Activated CD4-positive, alpha-beta memory T cell treated with anti-CD3 and anti-CD28 coated beads, Interleukin-2, amount 10 ng/mL, durations not matched to agents 7 days and 5 days (primary cell): Measurements from ENCODE around the gene CCDC149. TPM values are rescaled to one million over a fixed set of nuclear protein-coding genes. Genes with fewer than 3 reads are reported as not detected.

ENCODE experiments used
- CTCF ChIA-PET: fragments of 350-600 bp; sonication (Branson Sonifier 250); formaldehyde crosslinking; loops from one replicate; lab custom pipeline; 2021; ENCODE audit warnings: antibody characterized with exemption, inconsistent platforms; lab: Charles Lee
- POLR2A ChIA-PET: fragments of 350-600 bp; sonication (Branson Sonifier 250); formaldehyde crosslinking; loops from one replicate; lab custom pipeline; 2021; ENCODE audit warnings: antibody characterized with exemption; lab: Charles Lee
- DNase-seq: peaks from one replicate; pipeline ENCODE4 v3.0.0-alpha.2; 2020
- H3K27ac Mint-ChIP-seq: one replicate; pipeline ENCODE4 v1.8.0; 2021; ENCODE audit warnings: mild to moderate bottlenecking, mixed read lengths
- H3K27me3 Mint-ChIP-seq: one replicate; pipeline ENCODE4 v1.8.0; 2021; ENCODE audit warnings: mixed read lengths
- H3K36me3 Mint-ChIP-seq: one replicate; pipeline ENCODE4 v1.8.0; 2021; ENCODE audit warnings: low read depth, mixed read lengths
- H3K4me1 Mint-ChIP-seq: one replicate; pipeline ENCODE4 v1.8.0; 2021; ENCODE audit warnings: mixed read lengths
- H3K4me3 Mint-ChIP-seq: one replicate; pipeline ENCODE4 v1.8.0; 2021; ENCODE audit warnings: mild to moderate bottlenecking, mixed read lengths
- H3K9me3 Mint-ChIP-seq: one replicate; pipeline ENCODE4 v1.8.0; 2021; ENCODE audit warnings: mixed read lengths
- total RNA-seq, 2 experiments: library from RNA; stranded (reverse); gene quantifications; one replicate each; pipeline ENCODE4 v1.2.3, GENCODE V29; 2021

Gene CCDC149
- total RNA-seq, 2 experiments from 2014 or later, result not detected

DNA sequence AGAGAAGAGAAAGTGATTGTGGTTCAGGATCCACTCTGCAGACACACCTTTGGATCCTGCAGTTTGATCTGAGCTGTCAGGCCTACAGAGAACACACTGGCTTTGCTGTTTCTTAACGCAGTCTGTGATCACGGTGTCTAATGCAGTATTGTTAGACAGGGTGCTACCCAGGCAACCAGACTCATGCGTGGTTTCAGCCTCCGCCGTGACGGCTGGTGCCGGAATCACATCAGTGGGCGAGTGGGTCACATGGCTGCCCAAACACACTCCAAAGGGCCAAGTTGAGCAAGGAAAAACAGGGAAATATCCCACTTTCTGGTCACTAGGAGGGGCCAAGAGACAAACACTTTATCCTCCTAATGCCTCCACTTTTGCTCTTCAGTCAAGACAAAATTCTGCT lies 27.5 kb downstream of the CCDC149 start:
- Mint-ChIP-seq H3K4me1 (no peaks in the 10 kb centered on the region), H3K4me3 (no peak overlapping the region), H3K36me3 (no peaks in the 10 kb centered on the region), H3K27ac (no peak overlapping the region), H3K27me3 (no peaks in the 10 kb centered on the region), H3K9me3 (no peaks in the 10 kb centered on the region)
- CTCF ChIA-PET, result no interaction called here
- DNase-seq, result no peak
- POLR2A ChIA-PET, result no interaction called here

DNA sequence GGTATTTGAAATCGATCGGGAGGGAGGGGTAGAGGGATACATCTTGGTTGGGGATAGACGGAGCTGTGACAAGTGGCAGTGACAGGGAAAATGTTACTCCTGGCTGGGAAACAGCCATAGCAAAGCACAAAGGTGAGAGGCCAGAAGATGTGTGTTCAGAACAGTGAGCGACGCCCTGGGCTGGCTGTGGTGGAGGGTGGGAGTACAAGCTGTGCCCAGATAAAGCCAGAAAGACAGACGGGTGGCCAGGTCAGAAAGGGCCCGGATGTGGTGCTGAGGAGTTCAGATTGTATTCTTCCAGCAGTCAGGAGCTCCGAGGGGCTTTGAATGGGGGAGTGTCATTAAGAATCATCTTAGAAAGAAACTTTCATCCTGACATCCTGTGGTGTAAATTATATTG lies 27.9 kb downstream of the CCDC149 start:
- ChIA-PET CTCF (no interaction called here), POLR2A (no interaction called here)
- H3K4me3 Mint-ChIP-seq, result no peak overlapping the region
- H3K9me3 Mint-ChIP-seq, result no peaks in the 10 kb centered on the region
- H3K4me1 Mint-ChIP-seq, result no peaks in the 10 kb centered on the region
- no peaks in the 10 kb centered on the region for H3K36me3 Mint-ChIP-seq
- H3K27ac Mint-ChIP-seq, result no peak overlapping the region
- no peaks in the 10 kb centered on the region for H3K27me3 Mint-ChIP-seq
- DNase-seq, result no peak

DNA sequence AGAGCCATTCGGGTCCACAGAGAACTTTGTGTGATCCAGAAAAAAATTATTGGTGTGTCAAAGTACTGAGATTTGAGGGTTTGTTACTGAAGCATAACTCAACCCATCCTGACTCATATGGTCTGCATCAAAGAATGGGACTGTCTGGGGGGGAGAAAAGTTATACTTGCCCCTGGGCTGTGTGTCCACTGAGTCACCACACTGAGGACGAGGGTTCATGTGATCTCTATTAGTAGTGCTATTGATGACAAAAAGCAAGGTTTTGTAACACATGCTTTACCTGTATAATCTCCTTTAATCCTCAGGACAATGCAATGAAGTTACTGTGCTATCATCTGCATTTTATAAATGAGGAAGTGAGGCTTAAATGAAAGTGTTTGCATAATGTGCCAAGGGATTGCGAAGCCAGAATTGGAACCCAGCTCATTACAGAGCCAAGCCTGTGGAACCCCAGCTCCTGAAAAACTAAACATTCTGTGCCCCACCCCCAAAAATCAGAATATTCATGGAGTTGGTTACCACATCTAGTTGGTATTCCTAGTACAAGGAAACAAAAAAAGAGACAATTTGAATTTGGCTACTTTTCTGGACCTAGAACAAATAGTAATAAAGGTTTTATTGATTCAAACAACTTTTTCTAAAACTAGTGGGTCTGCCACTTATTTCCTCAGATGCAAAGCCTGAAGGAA lies 31.2 kb downstream of the CCDC149 start:
- H3K4me3 Mint-ChIP-seq, result no peak overlapping the region
- DNase-seq, result no peak
- no peak overlapping the region for H3K27ac Mint-ChIP-seq
- H3K9me3 Mint-ChIP-seq, result no peaks in the 10 kb centered on the region
- no peaks in the 10 kb centered on the region for H3K36me3 Mint-ChIP-seq
- no peaks in the 10 kb centered on the region for H3K4me1 Mint-ChIP-seq
- no peaks in the 10 kb centered on the region for H3K27me3 Mint-ChIP-seq
- ChIA-PET CTCF (no interaction called here), POLR2A (no interaction called here)

DNA sequence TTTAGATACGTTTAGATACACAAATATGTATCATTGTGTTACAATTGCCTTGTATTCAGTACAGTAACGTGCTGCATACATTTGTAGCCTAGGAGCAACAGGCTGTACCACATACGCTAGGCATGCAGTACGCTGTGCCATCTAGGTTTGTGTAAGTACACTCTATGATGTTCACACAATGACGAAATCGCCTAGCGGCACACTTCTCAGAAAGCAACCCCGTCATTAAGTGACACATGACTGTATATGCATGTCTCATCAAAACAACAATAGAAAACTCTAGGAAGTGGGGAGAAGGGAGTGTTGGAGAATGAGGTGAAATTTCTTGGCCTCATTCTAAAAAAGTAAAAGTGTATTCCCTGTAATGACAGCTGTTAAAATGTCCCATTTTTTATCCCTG lies 32.7 kb downstream of the CCDC149 start:
- H3K27me3 Mint-ChIP-seq, result no peaks in the 10 kb centered on the region
- no peak overlapping the region for H3K4me3 Mint-ChIP-seq
- H3K9me3 Mint-ChIP-seq, result no peaks in the 10 kb centered on the region
- no peak for DNase-seq
- ChIA-PET CTCF (no interaction called here), POLR2A (no interaction called here)
- H3K27ac Mint-ChIP-seq, result no peak overlapping the region
- H3K4me1 Mint-ChIP-seq, result no peaks in the 10 kb centered on the region
- H3K36me3 Mint-ChIP-seq, result no peaks in the 10 kb centered on the region

DNA sequence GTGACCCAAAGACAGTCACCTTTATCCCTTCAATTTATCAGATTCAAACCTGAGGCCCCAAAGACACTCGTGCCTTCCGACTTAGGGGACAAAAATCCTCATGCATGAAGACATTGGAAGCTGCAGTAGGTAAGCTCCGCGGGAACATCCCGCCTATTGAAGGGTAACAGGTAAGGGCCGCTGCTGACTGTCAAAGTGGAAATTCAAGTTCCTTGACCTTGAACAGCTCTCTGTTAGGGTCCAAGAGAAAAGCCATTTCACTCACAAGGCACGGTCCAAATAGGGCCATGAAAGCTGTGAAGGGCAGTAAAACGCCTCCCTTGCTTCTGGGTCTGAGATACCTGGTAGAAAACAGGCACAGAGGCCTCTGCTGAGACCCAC lies 34.2 kb downstream of the CCDC149 start:
- no peaks in the 10 kb centered on the region for H3K9me3 Mint-ChIP-seq
- no peaks in the 10 kb centered on the region for H3K4me1 Mint-ChIP-seq
- H3K27me3 Mint-ChIP-seq, result no peaks in the 10 kb centered on the region
- no peaks in the 10 kb centered on the region for H3K36me3 Mint-ChIP-seq
- no peak overlapping the region for H3K27ac Mint-ChIP-seq
- ChIA-PET CTCF (no interaction called here), POLR2A (no interaction called here)
- no peak overlapping the region for H3K4me3 Mint-ChIP-seq
- DNase-seq, result no peak

DNA sequence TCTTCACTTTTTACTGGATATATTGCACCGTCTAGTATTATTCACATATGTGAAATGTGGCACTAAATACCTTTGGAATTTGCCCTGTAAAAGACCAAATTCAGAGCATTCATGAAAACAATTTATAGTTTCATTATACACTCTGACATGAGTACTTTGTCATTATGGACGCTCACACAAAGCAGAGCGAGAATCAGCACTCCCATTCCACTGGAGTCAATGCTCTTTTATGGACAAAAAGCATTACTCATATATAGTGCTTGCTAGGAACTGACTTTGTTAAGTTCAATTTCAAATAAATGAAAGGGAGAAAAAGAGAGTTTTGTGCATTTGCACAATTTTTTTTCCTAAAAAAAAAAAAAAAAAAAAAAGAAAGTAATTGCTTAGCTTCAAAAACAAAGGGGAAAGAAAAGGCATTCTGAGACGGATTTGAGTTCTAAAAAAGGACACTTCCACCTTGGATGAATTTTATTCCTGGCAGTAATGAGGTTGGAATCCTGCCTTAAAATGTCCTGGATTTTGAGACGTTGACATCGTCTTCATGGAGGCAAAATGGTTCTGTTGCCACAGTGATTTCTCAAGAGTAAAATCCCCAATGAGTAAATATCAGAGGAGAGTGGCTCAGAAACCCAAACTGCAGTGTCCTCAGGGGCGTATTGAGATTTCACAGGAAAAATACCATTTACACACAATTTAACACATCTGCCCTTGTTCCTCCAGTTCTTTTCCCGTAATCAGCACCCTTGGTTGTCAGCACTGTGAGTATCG lies 34.8 kb downstream of the CCDC149 start:
- no peaks in the 10 kb centered on the region for H3K36me3 Mint-ChIP-seq
- no peak for DNase-seq
- no peak overlapping the region for H3K4me3 Mint-ChIP-seq
- no peaks in the 10 kb centered on the region for H3K27me3 Mint-ChIP-seq
- no peaks in the 10 kb centered on the region for H3K9me3 Mint-ChIP-seq
- POLR2A ChIA-PET, result no interaction called here
- no peaks in the 10 kb centered on the region for H3K4me1 Mint-ChIP-seq
- H3K27ac Mint-ChIP-seq, result no peak overlapping the region
- CTCF ChIA-PET, result no interaction called here

DNA sequence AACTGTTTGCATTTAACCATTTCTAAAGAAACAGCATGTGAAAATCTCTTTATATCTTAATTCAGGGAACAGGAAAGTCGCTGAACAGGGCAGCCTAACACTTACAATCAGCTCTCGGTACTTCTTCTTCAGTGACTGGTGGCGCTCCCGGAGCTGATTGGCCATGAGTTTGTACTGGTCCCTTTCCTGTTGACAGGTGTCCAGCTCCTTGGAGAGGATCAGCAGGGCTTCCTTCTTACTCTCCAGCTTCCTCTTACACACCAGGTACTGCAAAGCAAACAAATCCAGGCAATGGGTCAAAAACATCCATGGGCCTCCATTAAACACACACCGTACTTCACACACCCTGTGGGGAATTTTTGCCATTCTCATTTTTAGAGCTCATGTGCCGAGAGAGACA lies 36.4 kb downstream of the CCDC149 start:
- CTCF ChIA-PET, result no interaction called here
- H3K27ac Mint-ChIP-seq, result no peak overlapping the region
- POLR2A ChIA-PET, result no interaction called here
- H3K9me3 Mint-ChIP-seq, result no peaks in the 10 kb centered on the region
- no peaks in the 10 kb centered on the region for H3K4me1 Mint-ChIP-seq
- no peaks in the 10 kb centered on the region for H3K36me3 Mint-ChIP-seq
- DNase-seq, result no peak
- no peaks in the 10 kb centered on the region for H3K27me3 Mint-ChIP-seq
- H3K4me3 Mint-ChIP-seq, result no peak overlapping the region

DNA sequence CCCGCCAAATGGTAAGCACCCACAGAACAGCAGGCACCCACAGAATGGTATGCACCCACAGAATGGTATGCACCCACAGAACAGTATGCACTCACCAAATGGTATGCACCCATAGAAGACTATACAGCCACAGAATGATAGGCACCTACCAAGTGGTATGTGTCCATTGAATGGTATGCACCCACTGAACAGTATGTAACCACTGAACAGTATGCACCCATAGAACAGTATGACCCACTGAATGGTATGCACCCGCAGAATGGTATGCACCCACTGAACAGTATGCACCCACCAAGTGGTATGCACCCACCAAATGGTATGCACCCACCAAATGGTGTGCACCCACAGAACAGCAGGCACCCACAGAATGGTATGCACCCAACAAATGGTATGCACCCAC lies 40.1 kb downstream of the CCDC149 start:
- POLR2A ChIA-PET, result no interaction called here
- H3K27ac Mint-ChIP-seq, result no peak overlapping the region
- CTCF ChIA-PET, result no interaction called here
- H3K4me1 Mint-ChIP-seq, result no peaks in the 10 kb centered on the region
- H3K9me3 Mint-ChIP-seq, result no peaks in the 10 kb centered on the region
- H3K4me3 Mint-ChIP-seq, result no peak overlapping the region
- no peak for DNase-seq
- H3K36me3 Mint-ChIP-seq, result no peaks in the 10 kb centered on the region
- H3K27me3 Mint-ChIP-seq, result no peaks in the 10 kb centered on the region

DNA sequence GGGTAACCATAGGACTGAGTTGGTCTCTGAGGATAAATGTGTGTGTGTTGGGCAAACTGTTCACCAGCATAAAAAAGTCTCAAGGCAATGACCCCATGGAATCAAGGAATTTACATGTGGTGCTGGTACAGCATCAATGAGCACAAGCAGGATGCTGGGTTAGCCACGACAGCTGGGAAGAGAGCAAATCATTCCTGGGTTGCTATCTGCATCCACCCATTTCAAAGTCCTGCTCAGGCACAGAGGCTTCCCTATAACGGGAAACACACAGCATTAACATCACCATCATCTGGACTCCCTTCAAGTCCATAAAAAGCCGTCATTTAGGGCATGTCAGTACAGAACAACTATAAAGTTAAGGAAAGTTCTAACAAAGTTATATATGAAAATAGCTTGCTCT lies 41.6 kb downstream of the CCDC149 start:
- POLR2A ChIA-PET, result no interaction called here
- Mint-ChIP-seq H3K9me3 (no peaks in the 10 kb centered on the region), H3K27ac (no peak overlapping the region), H3K36me3 (no peaks in the 10 kb centered on the region), H3K27me3 (no peaks in the 10 kb centered on the region), H3K4me1 (no peaks in the 10 kb centered on the region), H3K4me3 (no peak overlapping the region)
- CTCF ChIA-PET, result no interaction called here
- no peak for DNase-seq

DNA sequence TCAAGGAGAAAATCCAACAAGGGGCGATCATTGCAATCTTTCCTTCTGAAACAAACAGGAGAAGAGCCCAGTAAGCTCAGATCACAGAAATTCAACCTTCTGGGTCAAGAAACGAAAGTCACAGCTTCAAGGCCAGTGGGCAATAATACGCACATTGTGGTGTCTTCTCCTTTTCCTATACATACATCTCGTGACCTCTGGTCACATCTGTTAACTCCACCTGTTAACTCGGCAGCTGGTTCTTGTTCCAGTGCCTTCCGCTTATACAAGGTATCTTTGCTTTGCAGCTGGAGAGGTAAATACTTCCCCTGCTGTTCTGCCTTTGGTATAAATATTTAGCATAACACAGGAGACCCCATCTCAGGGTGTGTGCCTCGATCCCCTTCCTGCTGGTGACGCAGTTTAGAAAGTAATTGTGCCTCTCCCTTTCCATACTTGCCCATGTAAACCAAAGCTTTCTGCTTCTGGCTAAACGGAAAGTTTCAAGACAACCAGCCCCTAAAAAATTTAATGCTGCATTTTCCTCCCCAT lies 45.0 kb downstream of the CCDC149 start:
- Mint-ChIP-seq H3K4me3 (no peak overlapping the region), H3K27me3 (no peaks in the 10 kb centered on the region), H3K4me1 (no peaks in the 10 kb centered on the region), H3K27ac (no peak overlapping the region), H3K9me3 (peaks cover 6% of the 10 kb centered on the region), H3K36me3 (no peaks in the 10 kb centered on the region)
- no peak for DNase-seq
- POLR2A ChIA-PET, result no interaction called here
- CTCF ChIA-PET, result no interaction called here

DNA sequence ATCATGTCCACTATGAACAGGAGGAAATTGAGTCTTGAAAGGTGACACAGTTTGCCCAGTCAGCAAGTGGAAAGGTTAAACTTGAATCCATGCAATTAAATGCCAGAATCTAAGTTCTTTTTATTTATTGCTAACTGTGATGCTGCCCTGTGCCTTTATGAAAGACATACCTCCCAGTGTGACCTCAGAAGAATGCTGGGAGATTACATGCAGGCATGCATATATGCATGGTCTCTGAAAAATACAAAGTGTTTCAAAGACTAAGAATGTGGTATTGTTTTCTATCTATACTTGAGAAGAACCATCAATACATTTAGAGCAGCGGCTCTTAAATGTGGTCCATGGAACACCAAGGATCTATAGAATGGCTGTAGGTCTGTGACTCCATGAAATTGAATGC lies 45.6 kb downstream of the CCDC149 start:
- Mint-ChIP-seq H3K36me3 (no peaks in the 10 kb centered on the region), H3K27me3 (no peaks in the 10 kb centered on the region), H3K4me3 (no peak overlapping the region), H3K27ac (no peak overlapping the region), H3K9me3 (peaks cover 6% of the 10 kb centered on the region), H3K4me1 (no peaks in the 10 kb centered on the region)
- ChIA-PET POLR2A (no interaction called here), CTCF (no interaction called here)
- no peak for DNase-seq

DNA sequence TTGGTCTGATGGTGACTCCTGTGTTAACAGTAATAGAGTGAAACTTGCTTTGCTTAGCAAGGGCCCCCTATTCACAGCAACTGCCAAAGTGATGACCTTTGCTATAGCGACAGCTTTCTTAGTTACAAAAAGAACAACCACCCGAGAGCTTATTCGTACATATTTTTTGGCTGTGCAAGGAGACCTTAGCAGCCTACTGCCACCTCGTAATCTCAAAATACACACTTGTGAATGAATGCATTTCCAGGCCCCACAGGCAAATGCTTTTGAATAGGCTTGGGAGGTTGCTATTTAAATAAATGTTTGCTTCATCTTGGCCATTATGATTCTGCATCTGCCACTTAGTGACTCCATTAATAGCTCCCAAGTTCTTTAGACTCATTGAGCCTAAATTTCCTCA lies 47.4 kb downstream of the CCDC149 start:
- CTCF ChIA-PET, result no interaction called here
- no peak overlapping the region for H3K27ac Mint-ChIP-seq
- no peak for DNase-seq
- H3K4me3 Mint-ChIP-seq, result no peak overlapping the region
- H3K9me3 Mint-ChIP-seq, result peaks cover 6% of the 10 kb centered on the region
- no peaks in the 10 kb centered on the region for H3K27me3 Mint-ChIP-seq
- POLR2A ChIA-PET, result no interaction called here
- no peaks in the 10 kb centered on the region for H3K36me3 Mint-ChIP-seq
- no peaks in the 10 kb centered on the region for H3K4me1 Mint-ChIP-seq

DNA sequence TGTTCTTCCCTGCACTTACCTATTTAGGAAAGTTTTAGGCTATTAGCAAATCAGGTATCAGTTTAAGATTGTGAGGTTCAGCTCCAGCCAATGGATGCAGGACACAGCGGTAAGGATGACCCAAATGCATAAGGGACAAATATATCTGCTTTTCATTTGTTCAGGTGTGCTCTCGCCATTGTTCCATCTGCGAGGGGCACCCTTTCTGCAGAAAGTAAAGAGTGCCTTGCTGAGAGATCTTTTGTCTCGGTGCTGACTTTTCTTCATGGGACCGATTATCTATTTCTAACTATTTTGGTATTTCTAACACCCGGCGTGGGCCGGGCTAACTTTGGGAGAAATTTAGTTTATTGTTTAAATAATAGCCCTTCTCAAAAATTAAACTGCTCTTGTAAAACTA lies 49.0 kb downstream of the CCDC149 start:
- peaks cover 6% of the 10 kb centered on the region for H3K9me3 Mint-ChIP-seq
- POLR2A ChIA-PET, result no interaction called here
- H3K4me1 Mint-ChIP-seq, result no peaks in the 10 kb centered on the region
- no peaks in the 10 kb centered on the region for H3K27me3 Mint-ChIP-seq
- no peak for DNase-seq
- no peaks in the 10 kb centered on the region for H3K36me3 Mint-ChIP-seq
- no peak overlapping the region for H3K4me3 Mint-ChIP-seq
- CTCF ChIA-PET, result no interaction called here
- no peak overlapping the region for H3K27ac Mint-ChIP-seq
